A673 (cell line): ENCODE results near the gene SPATA13.

ENCODE experiments used
- CTCF ChIP-seq: fragments of 300-800, 200-600 bp; sonication (generic); conservative IDR thresholded peaks from 2 replicates; pipeline ENCODE4 v1.5.1; 2017; ENCODE audit warnings: low read depth, mild to moderate bottlenecking, antibody characterized with exemption, low read length, moderate library complexity, mixed read lengths
- EZH2 ChIP-seq: fragments of 200-600 bp; sonication (generic); IDR thresholded peaks from 2 replicates; pipeline ENCODE4 v1.6.1; 2017; ENCODE audit warnings: borderline replicate concordance, low read depth, mild to moderate bottlenecking, mixed read lengths, antibody characterized with exemption, low read length; ENCODE audit not compliant: poor library complexity, severe bottlenecking

- TF ChIP-seq CTCF = peak; percentile 24; the same call in 1 of the 2 replicates
- no peak for TF ChIP-seq EZH2
Observed at GRCh38 chr13:24270639-24271141, 110.2 kb downstream of the SPATA13 start.
